Activated naive CD8-positive, alpha-beta T cell (primary cell): ENCODE results near the gene FAM47E.

Experiments
- H3K27ac Mint-ChIP-seq: one replicate; pipeline ENCODE4 v1.8.0; 2021; ENCODE audit warnings: mixed read lengths
- H3K27me3 Mint-ChIP-seq: one replicate; pipeline ENCODE4 v1.8.0; 2021; ENCODE audit warnings: mixed read lengths
- H3K36me3 Mint-ChIP-seq: one replicate; pipeline ENCODE4 v1.8.0; 2021; ENCODE audit warnings: mixed read lengths
- H3K4me1 Mint-ChIP-seq: one replicate; pipeline ENCODE4 v1.8.0; 2021; ENCODE audit warnings: low read depth, mixed read lengths
- H3K4me3 Mint-ChIP-seq: one replicate; pipeline ENCODE4 v1.8.0; 2021; ENCODE audit warnings: mild to moderate bottlenecking, mixed read lengths
- H3K9me3 Mint-ChIP-seq: one replicate; pipeline ENCODE4 v1.8.0; 2021; ENCODE audit warnings: low read depth, mixed read lengths

Gene FAM47E

GRCh38 chr4:76293772-76294171 is 42.3 kb downstream of the FAM47E start:
- Mint-ChIP-seq H3K4me3 (no peak overlapping the region), H3K4me1 (no peaks in the 10 kb centered on the region), H3K27ac (no peak overlapping the region), H3K36me3 (peaks cover 15% of the 10 kb centered on the region), H3K9me3 (peaks cover 16% of the 10 kb centered on the region), H3K27me3 (peaks cover 4% of the 10 kb centered on the region)

DNA sequence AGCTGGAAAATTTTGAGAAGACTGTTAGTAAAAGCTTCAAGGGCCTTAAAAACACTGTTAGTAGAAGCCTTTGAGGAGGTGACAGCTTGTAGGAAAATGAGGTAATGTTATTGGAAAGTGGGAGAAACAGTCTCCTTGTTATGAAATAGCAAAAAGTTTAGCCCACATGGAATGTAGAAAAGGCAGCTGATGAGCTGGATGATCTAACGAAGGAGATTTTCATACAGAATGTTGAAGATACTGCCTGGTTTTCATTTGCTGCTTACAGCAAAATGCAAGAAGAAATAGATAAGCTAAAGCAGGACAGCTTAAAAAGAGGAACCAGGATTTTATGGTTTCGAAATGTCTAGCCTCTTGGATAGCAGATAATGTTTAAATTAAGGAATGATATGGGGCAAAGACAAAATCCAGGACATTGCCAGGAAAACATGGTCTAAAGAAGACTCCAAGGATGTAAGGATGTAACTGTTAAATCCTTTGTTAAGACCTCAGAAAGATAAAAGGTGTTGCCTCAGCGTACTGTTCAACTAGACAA is 44.8 kb downstream of the FAM47E start:
- Mint-ChIP-seq H3K36me3 (peaks cover 15% of the 10 kb centered on the region), H3K4me3 (no peak overlapping the region), H3K27me3 (peaks cover 4% of the 10 kb centered on the region), H3K9me3 (peaks cover 16% of the 10 kb centered on the region), H3K4me1 (peaks cover 6% of the 10 kb centered on the region), H3K27ac (no peak overlapping the region)

DNA sequence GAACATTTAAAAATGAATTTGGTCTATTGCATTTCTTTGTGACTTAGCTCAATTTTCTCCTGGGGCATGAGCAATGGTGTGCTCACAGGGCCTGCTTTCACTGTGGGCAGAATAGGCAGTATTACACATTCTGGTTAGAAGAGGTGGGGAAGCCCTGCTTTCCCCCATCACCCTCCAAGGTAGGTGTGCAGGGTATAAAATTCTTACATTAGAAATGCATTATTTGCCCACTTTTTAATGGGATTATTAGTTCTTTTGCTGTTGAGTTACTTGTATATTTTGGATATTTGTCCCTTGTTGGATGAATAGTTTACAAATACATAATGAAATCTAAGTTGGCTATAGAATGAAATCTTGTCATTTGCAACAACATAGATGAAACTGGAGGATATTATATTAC is 46.7 kb downstream of the FAM47E start:
- peaks cover 15% of the 10 kb centered on the region for H3K36me3 Mint-ChIP-seq
- H3K4me3 Mint-ChIP-seq = no peak overlapping the region
- peaks cover 16% of the 10 kb centered on the region for H3K9me3 Mint-ChIP-seq
- H3K27ac Mint-ChIP-seq = no peak overlapping the region
- H3K27me3 Mint-ChIP-seq = peaks cover 4% of the 10 kb centered on the region
- peaks cover 17% of the 10 kb centered on the region for H3K4me1 Mint-ChIP-seq

- Mint-ChIP-seq H3K4me3 (no peak overlapping the region), H3K27ac (no peak overlapping the region), H3K27me3 (peaks cover 4% of the 10 kb centered on the region), H3K4me1 (peaks cover 28% of the 10 kb centered on the region), H3K36me3 (peaks cover 15% of the 10 kb centered on the region), H3K9me3 (peaks cover 16% of the 10 kb centered on the region)
Observed at GRCh38 chr4:76300012-76300411, 48.5 kb downstream of the FAM47E start.

GRCh38 chr4:76301068-76301774 is 49.7 kb downstream of the FAM47E start:
- peaks cover 16% of the 10 kb centered on the region for H3K9me3 Mint-ChIP-seq
- no peak overlapping the region for H3K4me3 Mint-ChIP-seq
- H3K27me3 Mint-ChIP-seq = peaks cover 5% of the 10 kb centered on the region
- peaks cover 10% of the 10 kb centered on the region for H3K36me3 Mint-ChIP-seq
- no peak overlapping the region for H3K27ac Mint-ChIP-seq
- H3K4me1 Mint-ChIP-seq = peaks cover 37% of the 10 kb centered on the region

DNA sequence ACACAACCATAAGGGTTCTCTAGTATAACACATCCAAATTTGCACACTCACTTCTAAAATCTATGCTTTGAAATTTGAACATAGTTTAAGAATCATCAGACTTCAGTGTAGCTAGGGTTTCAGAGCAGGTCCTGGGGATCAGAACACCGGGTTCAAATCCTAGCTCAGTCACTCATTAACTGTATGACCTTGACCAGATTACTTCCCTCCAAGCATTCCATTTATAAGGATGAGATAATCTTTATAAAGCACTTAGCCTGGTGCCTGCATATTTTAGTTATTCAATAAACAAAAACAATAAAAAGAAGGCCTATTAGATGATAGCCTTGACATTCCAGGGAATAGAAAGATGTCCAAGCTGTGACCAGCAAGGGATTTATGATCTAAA is 50.2 kb downstream of the FAM47E start:
- peaks cover 11% of the 10 kb centered on the region for H3K9me3 Mint-ChIP-seq
- peaks cover 10% of the 10 kb centered on the region for H3K36me3 Mint-ChIP-seq
- peaks cover 37% of the 10 kb centered on the region for H3K4me1 Mint-ChIP-seq
- H3K27ac Mint-ChIP-seq = no peak overlapping the region
- H3K27me3 Mint-ChIP-seq = peaks cover 5% of the 10 kb centered on the region
- H3K4me3 Mint-ChIP-seq = no peak overlapping the region

GRCh38 chr4:76302826-76303438 is 51.4 kb downstream of the FAM47E start:
- H3K27ac Mint-ChIP-seq = no peak overlapping the region
- H3K9me3 Mint-ChIP-seq = peaks cover 4% of the 10 kb centered on the region
- H3K4me3 Mint-ChIP-seq = no peak overlapping the region
- peaks cover 5% of the 10 kb centered on the region for H3K27me3 Mint-ChIP-seq
- peaks cover 40% of the 10 kb centered on the region for H3K4me1 Mint-ChIP-seq
- H3K36me3 Mint-ChIP-seq = peaks cover 5% of the 10 kb centered on the region

DNA sequence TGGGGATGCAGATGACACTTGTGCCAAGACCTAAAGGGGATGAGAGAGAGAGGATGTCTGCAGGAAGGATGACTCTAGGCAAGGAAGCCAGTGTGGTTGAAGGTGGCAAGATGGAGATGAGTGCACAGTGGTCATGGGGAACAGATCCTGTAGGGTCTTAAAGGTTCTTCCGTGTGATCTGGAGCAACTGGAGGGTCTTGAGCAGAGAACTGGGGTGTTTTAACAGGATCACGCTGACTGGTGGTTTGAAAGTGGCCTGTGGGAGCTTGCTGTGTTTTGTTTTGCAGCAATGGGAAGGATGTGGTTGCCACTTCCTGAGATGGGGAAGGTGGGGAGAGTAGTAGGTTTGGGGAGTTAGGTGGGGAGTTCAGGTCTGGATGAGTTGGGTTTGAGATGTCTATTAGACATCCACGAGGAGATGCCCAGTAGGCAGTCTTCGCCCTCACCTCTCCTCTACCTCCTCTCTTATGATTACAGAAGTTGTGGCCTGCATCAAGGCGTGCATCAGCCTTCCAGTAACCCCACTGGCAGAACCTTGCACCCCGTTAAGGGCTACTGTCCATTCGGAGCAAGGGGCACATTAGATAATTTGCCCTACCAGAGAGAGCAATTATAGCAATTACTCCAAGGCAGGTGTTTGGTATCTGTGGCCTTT is 53.6 kb downstream of the FAM47E start:
- Mint-ChIP-seq H3K4me1 (peaks cover 40% of the 10 kb centered on the region), H3K36me3 (no peaks in the 10 kb centered on the region), H3K9me3 (no peaks in the 10 kb centered on the region), H3K4me3 (peak overlapping the region; percentile 77), H3K27me3 (peaks cover 5% of the 10 kb centered on the region), H3K27ac (peak overlapping the region; percentile 18)

GRCh38 chr4:76305971-76306881 is 54.7 kb downstream of the FAM47E start, which contains the start of gene STBD1:
STBD1 (plus strand) TSS chr4:76306733; CDS start chr4:76306770, 37 bp downstream.
- no peaks in the 10 kb centered on the region for H3K9me3 Mint-ChIP-seq
- H3K4me3 Mint-ChIP-seq = peak within 1 kb of the TSS; percentile 77
- H3K4me1 Mint-ChIP-seq = peaks cover 35% of the 10 kb centered on the region
- H3K27ac Mint-ChIP-seq = peak within 1 kb of the TSS; percentile 18
- H3K36me3 Mint-ChIP-seq = no peaks in the 10 kb centered on the region
- H3K27me3 Mint-ChIP-seq = peaks cover 5% of the 10 kb centered on the region

- peaks cover 5% of the 10 kb centered on the region for H3K27me3 Mint-ChIP-seq
- no peaks in the 10 kb centered on the region for H3K9me3 Mint-ChIP-seq
- H3K4me3 Mint-ChIP-seq = peak overlapping the region; percentile 77
- no peaks in the 10 kb centered on the region for H3K36me3 Mint-ChIP-seq
- H3K4me1 Mint-ChIP-seq = peaks cover 26% of the 10 kb centered on the region
- H3K27ac Mint-ChIP-seq = peak overlapping the region; percentile 13
Observed at GRCh38 chr4:76306882-76307659, 55.5 kb downstream of the FAM47E start.

DNA sequence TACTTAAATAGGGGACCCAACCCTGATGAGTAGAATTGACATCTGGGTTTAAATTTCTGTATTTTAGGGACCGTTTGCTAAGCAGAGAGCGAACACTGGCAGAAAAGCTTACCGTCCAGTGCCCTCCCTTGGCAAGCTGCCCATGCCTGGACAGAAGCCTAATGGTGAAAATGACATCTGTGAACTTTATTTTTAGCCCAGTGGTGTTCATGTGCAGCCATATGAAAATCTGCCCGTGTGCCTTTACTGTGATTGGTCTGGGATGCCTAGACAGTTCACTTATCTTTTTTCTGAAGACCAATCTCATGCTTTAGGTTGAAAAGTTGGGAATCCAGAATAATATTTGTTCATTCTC is 56.1 kb downstream of the FAM47E start:
- peaks cover 22% of the 10 kb centered on the region for H3K4me1 Mint-ChIP-seq
- no peaks in the 10 kb centered on the region for H3K9me3 Mint-ChIP-seq
- H3K27me3 Mint-ChIP-seq = peaks cover 5% of the 10 kb centered on the region
- H3K4me3 Mint-ChIP-seq = peak overlapping the region; percentile 65
- H3K27ac Mint-ChIP-seq = no peak overlapping the region
- H3K36me3 Mint-ChIP-seq = no peaks in the 10 kb centered on the region

- H3K9me3 Mint-ChIP-seq = no peaks in the 10 kb centered on the region
- no peak overlapping the region for H3K27ac Mint-ChIP-seq
- H3K36me3 Mint-ChIP-seq = no peaks in the 10 kb centered on the region
- peaks cover 5% of the 10 kb centered on the region for H3K27me3 Mint-ChIP-seq
- peak overlapping the region; percentile 48 for H3K4me3 Mint-ChIP-seq
- peaks cover 22% of the 10 kb centered on the region for H3K4me1 Mint-ChIP-seq
Observed at GRCh38 chr4:76308548-76308947, 57.0 kb downstream of the FAM47E start.

- Mint-ChIP-seq H3K4me1 (peaks cover 11% of the 10 kb centered on the region), H3K9me3 (no peaks in the 10 kb centered on the region), H3K27ac (no peak overlapping the region), H3K4me3 (no peak overlapping the region), H3K27me3 (peaks cover 3% of the 10 kb centered on the region), H3K36me3 (peaks cover 3% of the 10 kb centered on the region)
Observed at GRCh38 chr4:76309939-76310550, 58.5 kb downstream of the FAM47E start.
